AG04450 (cell line): ENCODE measurements around the gene TRRAP. TPM values are rescaled to one million over a fixed set of nuclear protein-coding genes. Genes with fewer than 3 reads are reported as not detected.

Source experiments
- CTCF ChIA-PET: fragments of 300-600, 350-600 bp; formaldehyde crosslinking; extraction: SDS; loops from one replicate; lab custom pipeline; 2022; ENCODE audit warnings: antibody characterized with exemption, inconsistent platforms; lab: Charles Lee
- POLR2A ChIA-PET: fragments of 350-600 bp; formaldehyde crosslinking; extraction: SDS; loops from one replicate; lab custom pipeline; 2021; ENCODE audit warnings: antibody characterized with exemption, inconsistent platforms; lab: Yijun Ruan, JAX
- DNase-seq: peaks from one replicate; pipeline ENCODE4 v3.0.0-alpha.2; 2011; ENCODE audit warnings: low read depth, low spot score
- H3K27ac ChIP-seq: one replicate; pipeline ENCODE4 v1.5.1; 2012; ENCODE audit warnings: low read depth, low read length, control low read depth
- H3K27me3 ChIP-seq: one replicate; pipeline ENCODE4 v1.6.0; 2012; ENCODE audit warnings: low read length; ENCODE audit not compliant: control insufficient read depth, insufficient read depth
- H3K4me3 ChIP-seq: 2 replicates; pipeline ENCODE4 v1.5.1; 2011; ENCODE audit warnings: mild to moderate bottlenecking, low read depth, low read length, control low read depth
- H3K9me3 ChIP-seq: 2 replicates; pipeline ENCODE4 v1.5.1; 2012; ENCODE audit warnings: low read length; ENCODE audit not compliant: control insufficient read depth, insufficient read depth
- CTCF ChIP-seq: IDR thresholded peaks from 2 replicates; pipeline ENCODE4 v1.5.1; 2011; ENCODE audit warnings: low read depth, low read length, control low read depth, inconsistent platforms
- polyA plus RNA-seq: library from polyadenylated mRNA; depleted of rRNA; stranded (reverse); fragments of >200 nt; gene quantifications from 2 replicates; pipeline ENCODE4 v1.2.3, GENCODE V29; 2011

The TRRAP gene
- polyA plus RNA-seq, 1 experiment: 20.6 TPM

- ChIA-PET CTCF (interaction anchor here (1.4 kb wide), 1 partner anchor 297 kb away, joined by 8 read pairs; no protein-coding TSS in a partner anchor), POLR2A (interaction anchor here (0.6 kb wide), 1 partner anchor 17 kb away, joined by 7 read pairs; no protein-coding TSS in a partner anchor)
- TF ChIP-seq CTCF: no peak
- no peak for DNase-seq
- H3K4me3 ChIP-seq: no peak overlapping the region
- no peaks in the 10 kb centered on the region for H3K27me3 ChIP-seq
- peaks cover 4% of the 10 kb centered on the region; the same call in 1 of the 2 replicates for H3K9me3 ChIP-seq
- no peak overlapping the region for H3K27ac ChIP-seq
These were observed 137.9 kb downstream of the TRRAP start for GRCh38 chr7:99016196-99016595.

GRCh38 chr7:99019523-99020412 is 141.4 kb downstream of the TRRAP start:
- Histone ChIP-seq H3K27ac (no peak overlapping the region), H3K4me3 (no peak overlapping the region), H3K27me3 (no peaks in the 10 kb centered on the region), H3K9me3 (no peaks in the 10 kb centered on the region)
- no peak for DNase-seq
- ChIA-PET CTCF (no interaction called here), POLR2A (no interaction called here)
- TF ChIP-seq CTCF: no peak

GRCh38 chr7:99020413-99020715 is 142.0 kb downstream of the TRRAP start:
- TF ChIP-seq CTCF: no peak
- ChIA-PET POLR2A (no interaction called here), CTCF (no interaction called here)
- Histone ChIP-seq H3K27me3 (no peaks in the 10 kb centered on the region), H3K9me3 (no peaks in the 10 kb centered on the region), H3K4me3 (no peak overlapping the region), H3K27ac (no peak overlapping the region)
- no peak for DNase-seq

- Histone ChIP-seq H3K4me3 (no peak overlapping the region), H3K27me3 (no peaks in the 10 kb centered on the region), H3K9me3 (no peaks in the 10 kb centered on the region), H3K27ac (no peak overlapping the region)
- TF ChIP-seq CTCF: no peak
- ChIA-PET POLR2A (no interaction called here), CTCF (interaction anchor here (1.1 kb wide), 1 partner anchor 19 kb away, joined by 5 read pairs; no protein-coding TSS in a partner anchor)
- no peak for DNase-seq
These were observed 143.7 kb downstream of the TRRAP start for GRCh38 chr7:99021941-99022560.

GRCh38 chr7:99024066-99024465 is 145.7 kb downstream of the TRRAP start:
- peaks cover 3% of the 10 kb centered on the region; the same call in 1 of the 2 replicates for H3K9me3 ChIP-seq
- POLR2A ChIA-PET: no interaction called here
- no peaks in the 10 kb centered on the region for H3K27me3 ChIP-seq
- TF ChIP-seq CTCF: no peak
- CTCF ChIA-PET: interaction anchor here (0.9 kb wide), 1 partner anchor 16 kb away, joined by 5 read pairs; no protein-coding TSS in a partner anchor
- H3K27ac ChIP-seq: no peak overlapping the region
- DNase-seq: no peak
- no peak overlapping the region for H3K4me3 ChIP-seq
